Kasumi-1 (cell line): ENCODE results near the gene CDCA7.
"Not testable (repeated sequence)": the region's sequence is repeated elsewhere in the genome, so short reads cannot be mapped to it uniquely, and the experiment has no call there.

Experiments used
- DNase-seq, 2 experiments: peaks; one replicate each; lab custom pipeline; 2025; lab: John Stamatoyannopoulos, UW

The CDCA7 gene

GRCh38 chr2:173354582-173355131 lies at the start of gene CDCA7:
Gene CDCA7, plus strand, starts transcription at chr2:173354872. Its CDS starts 92 bp downstream, at chr2:173354964.
- peak; percentile 77 to 86 for DNase-seq

- DNase-seq: no peak
Measured at GRCh38 chr2:173305303-173305702, 49.4 kb upstream of the CDCA7 start.

- DNase-seq: no peak
Measured at GRCh38 chr2:173307293-173307692, 47.4 kb upstream of the CDCA7 start.

GRCh38 chr2:173309370-173309769 lies 45.3 kb upstream of the CDCA7 start:
- DNase-seq: not testable (repeated sequence)

- DNase-seq: no peak
Measured at GRCh38 chr2:173311844-173312606, 42.6 kb upstream of the CDCA7 start.

GRCh38 chr2:173323371-173323770 lies 31.3 kb upstream of the CDCA7 start:
- DNase-seq: no peak

- no peak for DNase-seq
Measured at GRCh38 chr2:173326806-173327205, 27.9 kb upstream of the CDCA7 start.

GRCh38 chr2:173327421-173327820 lies 27.3 kb upstream of the CDCA7 start:
- DNase-seq: no peak

- not testable (repeated sequence) for DNase-seq
Measured at GRCh38 chr2:173333003-173333402, 21.7 kb upstream of the CDCA7 start.

- DNase-seq: no peak
Measured at GRCh38 chr2:173339807-173340206, 14.9 kb upstream of the CDCA7 start.

GRCh38 chr2:173343921-173344320 lies 10.8 kb upstream of the CDCA7 start:
- DNase-seq: no peak

GRCh38 chr2:173346035-173346434 lies 8.6 kb upstream of the CDCA7 start:
- no peak for DNase-seq

GRCh38 chr2:173347305-173348168 lies 7.1 kb upstream of the CDCA7 start:
- DNase-seq: no peak

GRCh38 chr2:173349287-173349686 lies 5.4 kb upstream of the CDCA7 start:
- DNase-seq: no peak

GRCh38 chr2:173350383-173350782 lies 4.3 kb upstream of the CDCA7 start:
- DNase-seq: no peak

GRCh38 chr2:173351879-173352278 lies 2.8 kb upstream of the CDCA7 start:
- no peak for DNase-seq

- peak; percentile 26 to 37 for DNase-seq
Measured at GRCh38 chr2:173353556-173353955, 1.1 kb upstream of the CDCA7 start.

GRCh38 chr2:173354073-173354581 lies 545 bp upstream of the CDCA7 start:
- DNase-seq: peak; percentile 81 to 86

GRCh38 chr2:173355132-173355865 lies 627 bp downstream of the CDCA7 start:
- DNase-seq: peak; percentile 83 to 85

GRCh38 chr2:173355866-173356508 lies 1.3 kb downstream of the CDCA7 start:
- peak in 1 of 2 experiments; percentile 21 for DNase-seq

GRCh38 chr2:173357346-173357745 lies 2.7 kb downstream of the CDCA7 start:
- DNase-seq: no peak
